NB4 (cell line): ENCODE measurements around the gene OR8B12.

Source experiments
- CTCF ChIP-seq: IDR thresholded peaks from one replicate; pipeline ENCODE4 v1.5.1; 2012; ENCODE audit warnings: low read depth, low read length
- MAX ChIP-seq: IDR thresholded peaks from 2 replicates; pipeline ENCODE4 v1.6.1; 2011; ENCODE audit warnings: low read depth, low read length
- POLR2A ChIP-seq: IDR thresholded peaks from 2 replicates; pipeline ENCODE4 v1.6.1; 2011; ENCODE audit warnings: mild to moderate bottlenecking; ENCODE audit not compliant: insufficient read length; ENCODE audit errors: extremely low read depth

- TF ChIP-seq CTCF, result no peak
- TF ChIP-seq POLR2A, result no peak
- no peak for TF ChIP-seq MAX
Measured at GRCh38 chr11:124584681-124585372, 41.4 kb upstream of the OR8B12 start.
